ENCODE data around the gene RAB19. TPM values are rescaled to one million over a fixed set of nuclear protein-coding genes. Genes with fewer than 3 reads are reported as not detected.

The RAB19 gene
- total RNA-seq = 1 to 10 TPM; 8.1 to 9.1 TPM

- H3K27ac Mint-ChIP-seq = peak within 1 kb of the TSS; percentile 99
- POLR2A ChIA-PET = interaction anchor here (0.6 to 1.4 kb wide), 6 partner anchors 13 to 611 kb away, joined by 3 to 10 read pairs (median 3); partner anchors contain the start of genes MRPS33 and PARP12
These were observed at the start of gene RAB19 for GRCh38 chr7:140403878-140404564. TSS of gene RAB19 (plus strand) at chr7:140404058. CDS start at chr7:140407647, 3,589 bp downstream.

GRCh38 chr7:140358024-140358411 lies 45.8 kb upstream of the RAB19 start:
- POLR2A ChIA-PET = no interaction called here
- Mint-ChIP-seq H3K4me1 (peaks cover 18% of the 10 kb centered on the region), H3K4me3 (no peak overlapping the region), H3K36me3 (peaks cover 25% of the 10 kb centered on the region), H3K9me3 (no peaks in the 10 kb centered on the region), H3K27ac (peak overlapping the region; percentile 90), H3K27me3 (no peaks in the 10 kb centered on the region)
- ATAC-seq (ENCODE audit: low read depth) (no peak), DNase-seq (no peak)

More at GRCh38 chr7:140403878-140404564, at the start of gene RAB19:
- Mint-ChIP-seq H3K27me3 (no peaks in the 10 kb centered on the region), H3K36me3 (peaks cover 16% of the 10 kb centered on the region), H3K4me3 (peak within 1 kb of the TSS; percentile 96), H3K9me3 (no peaks in the 10 kb centered on the region), H3K4me1 (peaks cover 20% of the 10 kb centered on the region)
- peak; percentile 92 for ATAC-seq (ENCODE audit: low read depth)
- peak; percentile 68 for DNase-seq

- Mint-ChIP-seq H3K9me3 (no peaks in the 10 kb centered on the region), H3K27me3 (no peaks in the 10 kb centered on the region), H3K27ac (peak overlapping the region; percentile 90), H3K4me3 (peak overlapping the region; percentile 53), H3K4me1 (peaks cover 18% of the 10 kb centered on the region), H3K36me3 (peaks cover 23% of the 10 kb centered on the region)
- ATAC-seq (ENCODE audit: low read depth) = peak; percentile 51
- DNase-seq = no peak
- POLR2A ChIA-PET = interaction anchor here (0.7 to 1.3 kb wide), 3 partner anchors 18 to 129 kb away, joined by 3 to 4 read pairs (median 3); partner anchors contain the start of gene SLC37A3
These were observed 45.3 kb upstream of the RAB19 start for GRCh38 chr7:140358412-140359051.

GRCh38 chr7:140360697-140361229 lies 43.1 kb upstream of the RAB19 start:
- Mint-ChIP-seq H3K36me3 (peaks cover 23% of the 10 kb centered on the region), H3K4me1 (peaks cover 20% of the 10 kb centered on the region), H3K4me3 (no peak overlapping the region), H3K27me3 (no peaks in the 10 kb centered on the region), H3K9me3 (no peaks in the 10 kb centered on the region), H3K27ac (peak overlapping the region; percentile 64)
- ATAC-seq (ENCODE audit: low read depth) (no peak), DNase-seq (no peak)
- POLR2A ChIA-PET = interaction anchor here (1.1 kb wide), 1 partner anchor 15 kb away, joined by 7 read pairs; no protein-coding TSS in a partner anchor

- ATAC-seq (ENCODE audit: low read depth) (no peak), DNase-seq (no peak)
- Mint-ChIP-seq H3K9me3 (no peaks in the 10 kb centered on the region), H3K4me1 (peaks cover 6% of the 10 kb centered on the region), H3K36me3 (peaks cover 24% of the 10 kb centered on the region), H3K27ac (no peak overlapping the region), H3K27me3 (no peaks in the 10 kb centered on the region), H3K4me3 (no peak overlapping the region)
- POLR2A ChIA-PET = no interaction called here
These were observed 39.0 kb upstream of the RAB19 start for GRCh38 chr7:140364819-140365218.

- no peak overlapping the region for H3K4me3 Mint-ChIP-seq
- no peak overlapping the region for H3K27ac Mint-ChIP-seq
- ATAC-seq (ENCODE audit: low read depth) (no peak), DNase-seq (no peak)
- H3K27me3 Mint-ChIP-seq = no peaks in the 10 kb centered on the region
- POLR2A ChIA-PET = no interaction called here
- H3K36me3 Mint-ChIP-seq = peaks cover 21% of the 10 kb centered on the region
- H3K9me3 Mint-ChIP-seq = no peaks in the 10 kb centered on the region
- peaks cover 5% of the 10 kb centered on the region for H3K4me1 Mint-ChIP-seq
These were observed 36.3 kb upstream of the RAB19 start for GRCh38 chr7:140367528-140367927.

GRCh38 chr7:140369294-140369693 lies 34.6 kb upstream of the RAB19 start:
- H3K36me3 Mint-ChIP-seq = peaks cover 17% of the 10 kb centered on the region
- H3K27ac Mint-ChIP-seq = no peak overlapping the region
- DNase-seq = no peak
- POLR2A ChIA-PET = no interaction called here
- no peak overlapping the region for H3K4me3 Mint-ChIP-seq
- no peaks in the 10 kb centered on the region for H3K9me3 Mint-ChIP-seq
- no peaks in the 10 kb centered on the region for H3K27me3 Mint-ChIP-seq
- no peak for ATAC-seq (ENCODE audit: low read depth)
- peaks cover 9% of the 10 kb centered on the region for H3K4me1 Mint-ChIP-seq

- Mint-ChIP-seq H3K4me1 (peaks cover 23% of the 10 kb centered on the region), H3K36me3 (peaks cover 20% of the 10 kb centered on the region), H3K27me3 (no peaks in the 10 kb centered on the region), H3K4me3 (peak overlapping the region; percentile 74), H3K27ac (peak overlapping the region; percentile 87), H3K9me3 (no peaks in the 10 kb centered on the region)
- DNase-seq = no peak
- ATAC-seq (ENCODE audit: low read depth) = no peak
- POLR2A ChIA-PET = interaction anchor here (1.0 to 3.3 kb wide), 6 partner anchors 10 to 103 kb away, joined by 3 to 11 read pairs (median 4); partner anchors contain the start of gene RAB19
These were observed 28.5 kb upstream of the RAB19 start for GRCh38 chr7:140375323-140375722.

- POLR2A ChIA-PET = interaction anchor here (0.9 to 3.3 kb wide), 10 partner anchors 9 to 102 kb away, joined by 3 to 11 read pairs (median 6); partner anchors contain the start of genes RAB19 and SLC37A3
These were observed 27.7 kb upstream of the RAB19 start for GRCh38 chr7:140375892-140376730.

GRCh38 chr7:140383954-140384713 lies 19.7 kb upstream of the RAB19 start:
- POLR2A ChIA-PET = interaction anchor here (1.1 to 2.5 kb wide), 2 partner anchors 8 to 18 kb away, joined by 4 to 11 read pairs; no protein-coding TSS in a partner anchor
- Mint-ChIP-seq H3K9me3 (no peaks in the 10 kb centered on the region), H3K36me3 (peaks cover 22% of the 10 kb centered on the region), H3K27me3 (no peaks in the 10 kb centered on the region), H3K4me3 (no peak overlapping the region), H3K4me1 (peaks cover 9% of the 10 kb centered on the region), H3K27ac (peak overlapping the region; percentile 32)
- ATAC-seq (ENCODE audit: low read depth) (no peak), DNase-seq (no peak)

More at GRCh38 chr7:140375892-140376730, 27.7 kb upstream of the RAB19 start:
- Mint-ChIP-seq H3K36me3 (peaks cover 18% of the 10 kb centered on the region), H3K27ac (peak overlapping the region; percentile 87), H3K9me3 (no peaks in the 10 kb centered on the region), H3K4me1 (peaks cover 23% of the 10 kb centered on the region), H3K4me3 (peak overlapping the region; percentile 74), H3K27me3 (no peaks in the 10 kb centered on the region)
- peak; percentile 91 for ATAC-seq (ENCODE audit: low read depth)
- no peak for DNase-seq

GRCh38 chr7:140384894-140385545 lies 18.8 kb upstream of the RAB19 start:
- DNase-seq (no peak), ATAC-seq (ENCODE audit: low read depth) (no peak)
- H3K4me3 Mint-ChIP-seq = no peak overlapping the region
- POLR2A ChIA-PET = interaction anchor here (1.1 to 2.5 kb wide), 3 partner anchors 9 to 18 kb away, joined by 4 to 11 read pairs (median 4); partner anchors contain the start of gene SLC37A3
- no peaks in the 10 kb centered on the region for H3K9me3 Mint-ChIP-seq
- peak overlapping the region; percentile 32 for H3K27ac Mint-ChIP-seq
- H3K36me3 Mint-ChIP-seq = peaks cover 17% of the 10 kb centered on the region
- no peaks in the 10 kb centered on the region for H3K27me3 Mint-ChIP-seq
- peaks cover 9% of the 10 kb centered on the region for H3K4me1 Mint-ChIP-seq

- Mint-ChIP-seq H3K9me3 (no peaks in the 10 kb centered on the region), H3K36me3 (peaks cover 9% of the 10 kb centered on the region), H3K4me3 (no peak overlapping the region), H3K27ac (no peak overlapping the region), H3K27me3 (no peaks in the 10 kb centered on the region), H3K4me1 (peaks cover 7% of the 10 kb centered on the region)
- no peak for DNase-seq
- ATAC-seq (ENCODE audit: low read depth) = no peak
- POLR2A ChIA-PET = interaction anchor here (2.5 kb wide), 1 partner anchor 13 kb away, joined by 9 read pairs; no protein-coding TSS in a partner anchor
These were observed 14.4 kb upstream of the RAB19 start for GRCh38 chr7:140389445-140389844.

All from activated naive CD8-positive, alpha-beta T cell treated with anti-CD3 and anti-CD28 coated beads, Interleukin-2, amount 10 ng/mL, durations not matched to agents 7 days and 5 days (primary cell).